Adrenal gland (tissue), 12 donors: ENCODE measurements around the gene SLC5A6. TPM values are rescaled to one million over a fixed set of nuclear protein-coding genes. Genes with fewer than 3 reads are reported as not detected.

Experiments
- DNase-seq, 7 donors: peaks; one replicate each; pipeline ENCODE4 v3.0.0-alpha.2; 2019 to 2020
- H3K27ac ChIP-seq, 5 donors: fragments of 200-600 bp; sonication (generic) in 4 of 5; 1 replicate in 3 of 5; 2 replicates in 2 of 5; pipeline versions ENCODE4 v1.5.1 to v1.8.0; 2016 to 2020; ENCODE audit warnings: mild to moderate bottlenecking in 1 of 5
- H3K27me3 ChIP-seq: fragments of 200-600 bp; 2 replicates; pipeline ENCODE4 v1.8.0; 2021
- H3K36me3 ChIP-seq, 2 donors: fragments of 200-600 bp; replicated peaks in 1 of 2; 1 replicate in 1 of 2; 2 replicates in 1 of 2; pipeline versions ENCODE4 v1.5.1 to v1.8.0; 2018 to 2022
- H3K4me1 ChIP-seq, 2 donors: fragments of 200-600 bp; replicated peaks in 1 of 2; 1 replicate in 1 of 2; 2 replicates in 1 of 2; pipeline versions ENCODE4 v1.5.1 to v1.8.0; 2018 to 2021
- H3K4me3 ChIP-seq, 4 donors: fragments of 200-600 bp; sonication (generic) in 3 of 4; one replicate each; pipeline ENCODE4 v1.5.1; 2016 to 2018
- H3K9me3 ChIP-seq, 3 donors: fragments of 200-600 bp; sonication (generic) in 1 of 3; replicated peaks in 1 of 3; 1 replicate in 2 of 3; 2 replicates in 1 of 3; pipeline versions ENCODE4 v1.5.1 to v1.8.0; 2016 to 2021
- POLR2A ChIP-seq, 2 donors: fragments of 450-650 bp; IDR thresholded peaks; one replicate each; pipeline ENCODE4 v1.6.1; 2017; ENCODE audit warnings: antibody characterized with exemption in 2 of 2, mild to moderate bottlenecking in 2 of 2, moderate library complexity in 1 of 2
- WGBS, 4 donors: extraction: QIAGEN DNeasy Blood & Tissue Kit in 2 of 4; methylation state at CpG; one replicate each; pipeline versions ENCODE4 v1.1.5 to v1.1.7; 2013 to 2017; 5-methylcytosine and 5-hydroxymethylcytosine counted together
- intact Hi-C, 2 donors: fragments of 100-400 bp; cut with DNase I; formaldehyde crosslinking; loops; one replicate each; pipeline versions ENCODE4 v1.14.1 to v1.15.0; 2022 to 2023
- polyA plus RNA-seq, 3 donors: library from polyadenylated mRNA; stranded (reverse); fragments of 200-250 nt in 2 of 3; fragments of 350-450 nt in 1 of 3; fragmentation: Illumina TruSeq in 1 of 3; extraction: RNeasy Lipid Tissue Mini Kit (QIAGEN cat#74804) in 1 of 3; gene quantifications; one replicate each; pipeline ENCODE4 v1.2.3, GENCODE V29; 2013 to 2014
- total RNA-seq, 9 donors: library from RNA; depleted of rRNA in 4 of 9; stranded (reverse); fragments of >200 nt in 4 of 9; fragments of 120-200 nt in 1 of 9; fragmentation: NEBNext Ultra II Directional in 1 of 9; extraction: Animal tissue kit (Norgen Biotek cat#: 25700) in 1 of 9; gene quantifications; one replicate each; pipeline versions ENCODE4 v1.1.0 to v1.2.4, GENCODE V29; 2013 to 2023
- TF ChIP-seq, protein P1 (sequence below), 6 experiments: fragments of 450-650 bp in 4 of 6; fragments of 200-600 bp in 2 of 6; sonication (generic) in 1 of 6; IDR thresholded peaks; 1 replicate in 5 of 6; 2 replicates in 1 of 6; pipeline versions ENCODE4 v1.5.1 to v1.8.0; 2016 to 2021; ENCODE audit warnings: antibody characterized with exemption in 6 of 6, mild to moderate bottlenecking in 2 of 6, moderate library complexity in 1 of 6
- donor health status: healthy with polysubstance abuse.
- donor health status: Bipolar disorder and iron deficiency.
- donor health status: DM: yes; HTN: yes; CAD: no.
- donor health status: DM: no; HTN: no; CAD: no.
- donor health status: DM: no; HTN: no; CAD: no.
- donor health status: DM: yes; HTN: yes; CAD: no.

The SLC5A6 gene
- total and polyA plus RNA-seq, 12 donors, result 13.5 to 35.0 (median 18.3) TPM

GRCh38 chr2:27250652-27251379 is 38.7 kb upstream of the SLC5A6 start:
- Histone ChIP-seq H3K9me3 (no peaks in the 10 kb centered on the region), H3K27me3 (no peaks in the 10 kb centered on the region), H3K4me3 (no peak overlapping the region), H3K4me1 (peaks cover 6 to 13% of the 10 kb centered on the region in 2 donors), H3K27ac (no peak overlapping the region), H3K36me3 (no peaks in the 10 kb centered on the region)
- intact Hi-C loops, result no loop called here
- no peak for DNase-seq
- WGBS, 4 donors, result 69 to 84% (median 73%) methylated on average over 12 to 13 of the region's 13 CpGs
- TF ChIP-seq, protein P1, sequence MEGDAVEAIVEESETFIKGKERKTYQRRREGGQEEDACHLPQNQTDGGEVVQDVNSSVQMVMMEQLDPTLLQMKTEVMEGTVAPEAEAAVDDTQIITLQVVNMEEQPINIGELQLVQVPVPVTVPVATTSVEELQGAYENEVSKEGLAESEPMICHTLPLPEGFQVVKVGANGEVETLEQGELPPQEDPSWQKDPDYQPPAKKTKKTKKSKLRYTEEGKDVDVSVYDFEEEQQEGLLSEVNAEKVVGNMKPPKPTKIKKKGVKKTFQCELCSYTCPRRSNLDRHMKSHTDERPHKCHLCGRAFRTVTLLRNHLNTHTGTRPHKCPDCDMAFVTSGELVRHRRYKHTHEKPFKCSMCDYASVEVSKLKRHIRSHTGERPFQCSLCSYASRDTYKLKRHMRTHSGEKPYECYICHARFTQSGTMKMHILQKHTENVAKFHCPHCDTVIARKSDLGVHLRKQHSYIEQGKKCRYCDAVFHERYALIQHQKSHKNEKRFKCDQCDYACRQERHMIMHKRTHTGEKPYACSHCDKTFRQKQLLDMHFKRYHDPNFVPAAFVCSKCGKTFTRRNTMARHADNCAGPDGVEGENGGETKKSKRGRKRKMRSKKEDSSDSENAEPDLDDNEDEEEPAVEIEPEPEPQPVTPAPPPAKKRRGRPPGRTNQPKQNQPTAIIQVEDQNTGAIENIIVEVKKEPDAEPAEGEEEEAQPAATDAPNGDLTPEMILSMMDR (IDR thresholded peaks at IDR 0.05), result no peak
- TF ChIP-seq POLR2A (IDR thresholded peaks at IDR 0.05), result no peak

DNA sequence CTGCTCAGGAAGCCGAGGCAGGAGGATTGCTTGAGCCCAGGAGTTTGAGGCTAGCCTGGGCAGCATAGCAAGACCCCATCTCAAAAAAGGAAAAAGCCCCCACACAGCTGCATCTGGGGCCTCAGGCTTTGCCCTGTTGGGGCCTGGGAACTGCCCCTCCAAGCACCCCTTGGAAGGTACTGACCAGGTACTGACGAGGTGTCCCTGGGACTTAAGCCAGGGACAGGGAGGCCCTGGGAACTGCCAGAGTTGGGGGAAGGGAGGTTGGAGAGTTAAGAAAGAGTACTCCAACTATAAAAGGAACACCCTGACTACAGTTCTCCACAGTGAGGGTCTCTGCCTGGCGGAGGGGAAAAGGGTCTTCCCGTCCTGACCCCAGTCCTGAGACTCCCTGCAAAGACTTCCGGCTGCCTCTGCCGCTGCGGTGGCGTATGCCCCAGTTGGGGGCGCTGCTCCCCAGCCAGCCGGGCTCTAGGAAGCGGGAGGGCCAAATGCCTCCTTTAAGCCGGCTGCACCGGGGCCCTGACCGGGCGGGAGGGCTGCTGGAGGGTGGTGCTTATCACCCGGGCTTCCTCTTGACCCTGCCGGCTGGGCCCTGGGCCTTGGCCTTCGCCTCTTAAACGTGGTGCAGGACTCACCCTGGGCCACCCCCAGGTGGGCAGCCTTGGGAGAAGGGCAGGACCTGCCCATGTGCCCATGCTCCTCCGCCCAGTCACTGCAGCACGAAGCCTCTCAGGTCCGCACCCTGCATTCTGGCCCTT is 38.0 kb upstream of the SLC5A6 start:
- intact Hi-C loops, result loop anchor here in 1 of 2 donors (10.0 kb wide), 1 partner anchor 55 kb away; the partner anchor contains the start of gene UCN
- TF ChIP-seq, protein P1 (IDR thresholded peaks at IDR 0.05), result peak; percentile 70 to 85 (median 80)
- TF ChIP-seq POLR2A (IDR thresholded peaks at IDR 0.05), result no peak
- H3K4me1 ChIP-seq, result peaks cover 6 to 9% of the 10 kb centered on the region in 2 donors
- peak; percentile 64 to 76 (median 74) for DNase-seq
- 18 to 44% (median 20%) methylated on average over 8 to 22 of the region's 22 CpGs for WGBS, 4 donors
- no peaks in the 10 kb centered on the region for H3K36me3 ChIP-seq
- no peaks in the 10 kb centered on the region for H3K9me3 ChIP-seq
- no peaks in the 10 kb centered on the region for H3K27me3 ChIP-seq
- no peak overlapping the region for H3K4me3 ChIP-seq
- no peak overlapping the region for H3K27ac ChIP-seq

- H3K4me1 ChIP-seq, result peaks cover 6 to 8% of the 10 kb centered on the region in 2 donors
- intact Hi-C loops, result loop anchor here in 1 of 2 donors (10.0 kb wide), 1 partner anchor 55 kb away; the partner anchor contains the start of gene UCN
- peaks cover 0 to 3% of the 10 kb centered on the region in 2 donors for H3K36me3 ChIP-seq
Measured at GRCh38 chr2:27249159-27249890, 37.3 kb upstream of the SLC5A6 start.

More at GRCh38 chr2:27249159-27249890, 37.3 kb upstream of the SLC5A6 start:
- no peak for DNase-seq
- WGBS, 4 donors, result 46 to 51% (median 48%) methylated on average over 12 of the region's 12 CpGs
- Histone ChIP-seq H3K27ac (no peak overlapping the region), H3K9me3 (no peaks in the 10 kb centered on the region), H3K27me3 (no peaks in the 10 kb centered on the region), H3K4me3 (no peak overlapping the region)
- TF ChIP-seq, protein P1 (IDR thresholded peaks at IDR 0.05), result no peak
- TF ChIP-seq POLR2A (IDR thresholded peaks at IDR 0.05), result no peak
